ENCODE results near the gene GALNTL6.
"Not testable (repeated sequence)": the region's sequence is repeated elsewhere in the genome, so short reads cannot be mapped to it uniquely, and the experiment has no call there.

GALNTL6 gene

GRCh38 chr4:172938072-172938829 lies 1125.0 kb downstream of the GALNTL6 start:
- no peak for DNase-seq (ENCODE audit: low read depth in 2 of 2)

- DNase-seq (ENCODE audit: low read depth in 2 of 2), result no peak
Measured at GRCh38 chr4:172938870-172939269, 1125.7 kb downstream of the GALNTL6 start.

GRCh38 chr4:172942840-172943239 lies 1129.6 kb downstream of the GALNTL6 start:
- DNase-seq (ENCODE audit: low read depth in 2 of 2), result no peak

- DNase-seq (ENCODE audit: low read depth in 2 of 2), result no peak
Measured at GRCh38 chr4:172945611-172946010, 1132.4 kb downstream of the GALNTL6 start.

- no peak for DNase-seq (ENCODE audit: low read depth in 2 of 2)
Measured at GRCh38 chr4:172946503-172946902, 1133.3 kb downstream of the GALNTL6 start.

- no peak for DNase-seq (ENCODE audit: low read depth in 2 of 2)
Measured at GRCh38 chr4:172947594-172947993, 1134.4 kb downstream of the GALNTL6 start.

GRCh38 chr4:172950990-172951389 lies 1137.8 kb downstream of the GALNTL6 start:
- DNase-seq (ENCODE audit: low read depth in 2 of 2), result no peak

GRCh38 chr4:172951679-172952451 lies 1138.7 kb downstream of the GALNTL6 start:
- no peak for DNase-seq (ENCODE audit: low read depth in 2 of 2)

GRCh38 chr4:172953896-172954568 lies 1140.8 kb downstream of the GALNTL6 start:
- DNase-seq (ENCODE audit: low read depth in 2 of 2), result no peak

GRCh38 chr4:172956340-172956739 lies 1143.1 kb downstream of the GALNTL6 start:
- not testable (repeated sequence) for DNase-seq (ENCODE audit: low read depth in 2 of 2)

GRCh38 chr4:172957216-172957615 lies 1144.0 kb downstream of the GALNTL6 start:
- no peak for DNase-seq (ENCODE audit: low read depth in 2 of 2)

- no peak for DNase-seq (ENCODE audit: low read depth in 2 of 2)
Measured at GRCh38 chr4:172962564-172963353, 1149.6 kb downstream of the GALNTL6 start.

GRCh38 chr4:172963498-172964294 lies 1150.5 kb downstream of the GALNTL6 start:
- DNase-seq (ENCODE audit: low read depth in 2 of 2), result no peak

GRCh38 chr4:172970189-172970588 lies 1157.0 kb downstream of the GALNTL6 start:
- DNase-seq (ENCODE audit: low read depth in 2 of 2), result not testable (repeated sequence)

GRCh38 chr4:172974586-172974985 lies 1161.4 kb downstream of the GALNTL6 start:
- DNase-seq (ENCODE audit: low read depth in 2 of 2), result no peak

- DNase-seq (ENCODE audit: low read depth in 2 of 2), result no peak
Measured at GRCh38 chr4:172975651-172976229, 1162.5 kb downstream of the GALNTL6 start.

- not testable (repeated sequence) for DNase-seq (ENCODE audit: low read depth in 2 of 2)
Measured at GRCh38 chr4:172977491-172978041, 1164.4 kb downstream of the GALNTL6 start.

- no peak for DNase-seq (ENCODE audit: low read depth in 2 of 2)
Measured at GRCh38 chr4:172978848-172979247, 1165.6 kb downstream of the GALNTL6 start.

- DNase-seq (ENCODE audit: low read depth in 2 of 2), result no peak
Measured at GRCh38 chr4:172979332-172979731, 1166.1 kb downstream of the GALNTL6 start.

- no peak for DNase-seq (ENCODE audit: low read depth in 2 of 2)
Measured at GRCh38 chr4:172980219-172980618, 1167.0 kb downstream of the GALNTL6 start.

All from stimulated activated CD8-positive, alpha-beta memory T cell treated with anti-CD3 and anti-CD28 coated beads, Interleukin-15, amount 100 ng/mL, for 48 hours (primary cell).